Esophagus squamous epithelium (tissue), 4 donors: ENCODE data around the gene STX8.

Experiments used
- POLR2A ChIP-seq, 4 donors: fragments of 450-650 bp; IDR thresholded peaks; one replicate each; pipeline ENCODE4 v1.6.1; 2017; ENCODE audit warnings: antibody characterized with exemption in 4 of 4, mild to moderate bottlenecking in 4 of 4, moderate library complexity in 3 of 4
- TF ChIP-seq, protein P1 (sequence below), 6 experiments: fragments of 450-650 bp in 4 of 6; fragments of 200-600 bp in 2 of 6; sonication (generic) in 2 of 6; IDR thresholded peaks; one replicate each; pipeline ENCODE4 v1.5.1; 2016 to 2019; ENCODE audit warnings: antibody characterized with exemption in 6 of 6, mild to moderate bottlenecking in 4 of 6, moderate library complexity in 4 of 6

DNA sequence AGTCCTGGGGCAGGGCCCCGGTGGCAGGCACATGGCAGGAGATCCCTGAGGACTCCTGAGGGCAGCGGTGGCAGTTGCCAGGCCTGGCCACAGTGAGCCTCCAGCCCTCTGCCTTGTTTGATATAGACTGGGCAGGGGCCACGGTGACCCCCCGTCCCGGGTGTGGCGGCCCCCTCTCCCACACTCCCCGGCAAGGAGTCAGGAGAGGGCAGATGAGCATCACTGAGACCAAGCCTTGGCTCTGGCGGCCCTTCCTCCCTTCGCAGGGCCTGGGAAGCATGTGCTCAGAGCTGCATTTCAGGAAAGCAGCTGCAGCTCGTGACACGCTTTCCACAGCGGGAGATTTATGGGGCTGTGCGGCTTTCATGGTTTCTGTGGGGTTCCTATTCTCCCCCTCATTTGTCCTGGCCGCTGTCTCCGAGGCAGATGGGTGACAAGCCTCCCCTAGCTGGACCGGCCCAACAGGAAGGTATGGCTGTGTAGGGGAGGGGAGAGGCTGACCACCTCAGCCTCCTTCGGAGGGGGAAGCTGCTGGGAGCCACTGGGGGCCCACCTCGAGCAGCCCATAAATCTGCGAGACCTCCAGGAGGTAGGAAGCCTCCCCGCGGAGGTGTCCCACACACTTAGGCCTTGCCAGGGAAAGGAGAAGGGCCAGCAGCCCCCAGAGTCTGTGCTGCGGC lies 342.9 kb downstream of the STX8 start:
- TF ChIP-seq, protein P1, sequence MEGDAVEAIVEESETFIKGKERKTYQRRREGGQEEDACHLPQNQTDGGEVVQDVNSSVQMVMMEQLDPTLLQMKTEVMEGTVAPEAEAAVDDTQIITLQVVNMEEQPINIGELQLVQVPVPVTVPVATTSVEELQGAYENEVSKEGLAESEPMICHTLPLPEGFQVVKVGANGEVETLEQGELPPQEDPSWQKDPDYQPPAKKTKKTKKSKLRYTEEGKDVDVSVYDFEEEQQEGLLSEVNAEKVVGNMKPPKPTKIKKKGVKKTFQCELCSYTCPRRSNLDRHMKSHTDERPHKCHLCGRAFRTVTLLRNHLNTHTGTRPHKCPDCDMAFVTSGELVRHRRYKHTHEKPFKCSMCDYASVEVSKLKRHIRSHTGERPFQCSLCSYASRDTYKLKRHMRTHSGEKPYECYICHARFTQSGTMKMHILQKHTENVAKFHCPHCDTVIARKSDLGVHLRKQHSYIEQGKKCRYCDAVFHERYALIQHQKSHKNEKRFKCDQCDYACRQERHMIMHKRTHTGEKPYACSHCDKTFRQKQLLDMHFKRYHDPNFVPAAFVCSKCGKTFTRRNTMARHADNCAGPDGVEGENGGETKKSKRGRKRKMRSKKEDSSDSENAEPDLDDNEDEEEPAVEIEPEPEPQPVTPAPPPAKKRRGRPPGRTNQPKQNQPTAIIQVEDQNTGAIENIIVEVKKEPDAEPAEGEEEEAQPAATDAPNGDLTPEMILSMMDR (IDR thresholded peaks at IDR 0.05), result no peak
- TF ChIP-seq POLR2A (IDR thresholded peaks at IDR 0.05), result no peak
